GM06990 (cell line): Measurements from ENCODE around the gene NEK8.

Source experiments
- DNase-seq: peaks from one replicate; pipeline ENCODE4 v3.0.0-alpha.2; 2011; ENCODE audit not compliant: insufficient read length; ENCODE audit errors: extremely low read depth
- H3K27me3 ChIP-seq: replicated peaks from 2 replicates; pipeline ENCODE4 v1.6.0; 2011; ENCODE audit warnings: low read length; ENCODE audit not compliant: control insufficient read depth, insufficient read depth
- H3K36me3 ChIP-seq: 2 replicates; pipeline ENCODE4 v1.5.1; 2011; ENCODE audit warnings: low read length; ENCODE audit not compliant: control insufficient read depth, insufficient read depth
- H3K4me3 ChIP-seq: replicated peaks from 2 replicates; pipeline ENCODE4 v1.5.1; 2011; ENCODE audit warnings: low read depth, mild to moderate bottlenecking, control low read depth, low read length
- TF ChIP-seq, protein P1 (sequence below): IDR thresholded peaks from 2 replicates; pipeline ENCODE4 v1.5.1; 2011; ENCODE audit warnings: low read length, control low read depth, mild to moderate bottlenecking, inconsistent platforms; ENCODE audit not compliant: insufficient read depth, poor library complexity, severe bottlenecking

The NEK8 gene

GRCh38 chr17:28725660-28726225 lies 2.8 kb upstream of the NEK8 start:
- TF ChIP-seq, protein P1, sequence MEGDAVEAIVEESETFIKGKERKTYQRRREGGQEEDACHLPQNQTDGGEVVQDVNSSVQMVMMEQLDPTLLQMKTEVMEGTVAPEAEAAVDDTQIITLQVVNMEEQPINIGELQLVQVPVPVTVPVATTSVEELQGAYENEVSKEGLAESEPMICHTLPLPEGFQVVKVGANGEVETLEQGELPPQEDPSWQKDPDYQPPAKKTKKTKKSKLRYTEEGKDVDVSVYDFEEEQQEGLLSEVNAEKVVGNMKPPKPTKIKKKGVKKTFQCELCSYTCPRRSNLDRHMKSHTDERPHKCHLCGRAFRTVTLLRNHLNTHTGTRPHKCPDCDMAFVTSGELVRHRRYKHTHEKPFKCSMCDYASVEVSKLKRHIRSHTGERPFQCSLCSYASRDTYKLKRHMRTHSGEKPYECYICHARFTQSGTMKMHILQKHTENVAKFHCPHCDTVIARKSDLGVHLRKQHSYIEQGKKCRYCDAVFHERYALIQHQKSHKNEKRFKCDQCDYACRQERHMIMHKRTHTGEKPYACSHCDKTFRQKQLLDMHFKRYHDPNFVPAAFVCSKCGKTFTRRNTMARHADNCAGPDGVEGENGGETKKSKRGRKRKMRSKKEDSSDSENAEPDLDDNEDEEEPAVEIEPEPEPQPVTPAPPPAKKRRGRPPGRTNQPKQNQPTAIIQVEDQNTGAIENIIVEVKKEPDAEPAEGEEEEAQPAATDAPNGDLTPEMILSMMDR = no peak
- no peak for DNase-seq
- H3K27me3 ChIP-seq = no peaks in the 10 kb centered on the region
- H3K36me3 ChIP-seq = peaks cover 22% of the 10 kb centered on the region
- H3K4me3 ChIP-seq = peak overlapping the region; percentile 66

GRCh38 chr17:28726226-28726626 lies 2.4 kb upstream of the NEK8 start, which contains the start of gene TLCD1:
TLCD1 (minus strand) TSS chr17:28726233; CDS start chr17:28726097, 136 bp downstream.
- peak within 1 kb of the TSS; percentile 66 for H3K4me3 ChIP-seq
- TF ChIP-seq, protein P1 = no peak

GRCh38 chr17:28726627-28727491 lies 1.7 kb upstream of the NEK8 start:
- Histone ChIP-seq H3K4me3 (peak overlapping the region; percentile 66), H3K36me3 (peaks cover 12% of the 10 kb centered on the region), H3K27me3 (no peaks in the 10 kb centered on the region)
- TF ChIP-seq, protein P1 = peak; percentile 99
- DNase-seq = peak; percentile 90

More at GRCh38 chr17:28726226-28726626, 2.4 kb upstream of the NEK8 start, which contains the start of gene TLCD1:
- DNase-seq = peak; percentile 87
- H3K36me3 ChIP-seq = peaks cover 17% of the 10 kb centered on the region
- no peaks in the 10 kb centered on the region for H3K27me3 ChIP-seq

DNA sequence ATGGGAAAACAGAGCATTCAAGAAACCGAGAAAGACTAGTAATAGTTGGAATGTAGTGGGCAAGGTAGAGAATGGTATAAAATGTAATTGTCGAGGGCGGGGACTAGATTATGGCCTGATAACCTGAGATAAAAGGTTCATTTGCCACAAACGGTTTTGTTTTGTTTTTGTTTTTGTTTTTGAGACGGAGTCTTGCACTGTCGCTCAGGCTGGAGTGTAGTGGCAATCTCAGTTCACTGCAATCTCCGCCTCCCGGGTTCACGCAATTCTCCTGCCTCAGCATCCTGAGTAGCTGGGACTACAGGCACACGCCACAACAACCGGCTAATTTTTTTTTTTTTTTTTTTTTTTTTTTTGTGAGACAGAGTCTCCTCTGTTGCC lies 1.4 kb downstream of the NEK8 start:
- no peak for DNase-seq
- H3K36me3 ChIP-seq = peaks cover under 1% of the 10 kb centered on the region; the same call in 1 of the 2 replicates
- H3K27me3 ChIP-seq = no peaks in the 10 kb centered on the region
- TF ChIP-seq, protein P1 = no peak
- no peak overlapping the region for H3K4me3 ChIP-seq

DNA sequence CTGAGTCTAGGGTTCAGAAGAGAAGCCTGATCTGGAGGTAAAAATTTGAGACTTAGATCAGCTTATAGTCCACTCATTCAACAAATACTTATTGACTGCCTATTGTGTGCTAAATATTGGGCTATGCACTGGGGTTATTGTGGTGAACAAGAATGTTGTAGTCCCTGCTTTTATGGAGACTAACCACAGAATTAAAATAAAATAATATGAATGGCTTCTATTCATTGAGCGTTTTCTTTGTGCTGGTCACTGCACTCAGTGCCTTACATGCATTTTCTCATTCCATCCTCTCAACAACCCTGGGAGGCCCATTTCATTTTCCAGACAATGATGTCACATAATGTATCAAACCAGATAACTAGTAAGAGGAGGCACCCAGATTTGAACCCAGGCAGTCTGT lies 4.8 kb downstream of the NEK8 start:
- H3K27me3 ChIP-seq = no peaks in the 10 kb centered on the region
- DNase-seq = no peak
- TF ChIP-seq, protein P1 = no peak

More for the DNA sequence above, 4.8 kb downstream of the NEK8 start:
- Histone ChIP-seq H3K4me3 (no peak overlapping the region), H3K36me3 (peaks cover 2% of the 10 kb centered on the region)
